ENCODE results near the gene ROBO2.

The ROBO2 gene

GRCh38 chr3:77262361-77262760 lies 222.5 kb downstream of the ROBO2 start:
- Histone ChIP-seq H3K27ac (no peak overlapping the region), H3K4me3 (no peak overlapping the region)
- no peak for DNase-seq (ENCODE audit: low spot score)
- TF ChIP-seq CTCF (IDR thresholded peaks at IDR 0.05): no peak

- no peak for TF ChIP-seq CTCF (IDR thresholded peaks at IDR 0.05)
- H3K27ac ChIP-seq: no peak overlapping the region
- DNase-seq (ENCODE audit: low spot score): no peak
- no peak overlapping the region for H3K4me3 ChIP-seq
These were observed 227.7 kb downstream of the ROBO2 start for GRCh38 chr3:77267589-77267988.

GRCh38 chr3:77271306-77271705 lies 231.4 kb downstream of the ROBO2 start:
- no peak for TF ChIP-seq CTCF (IDR thresholded peaks at IDR 0.05)
- no peak for DNase-seq (ENCODE audit: low spot score)

GRCh38 chr3:77271711-77272110 lies 231.8 kb downstream of the ROBO2 start:
- no peak overlapping the region for H3K27ac ChIP-seq
- no peak for TF ChIP-seq CTCF (IDR thresholded peaks at IDR 0.05)

More at GRCh38 chr3:77271306-77271705, 231.4 kb downstream of the ROBO2 start:
- H3K4me3 ChIP-seq: no peak overlapping the region
- H3K27ac ChIP-seq: no peak overlapping the region

GRCh38 chr3:77279276-77279675 lies 239.4 kb downstream of the ROBO2 start:
- H3K27ac ChIP-seq: no peak overlapping the region
- TF ChIP-seq CTCF (IDR thresholded peaks at IDR 0.05): no peak
- no peak for DNase-seq (ENCODE audit: low spot score)
- H3K4me3 ChIP-seq: no peak overlapping the region

More at GRCh38 chr3:77271711-77272110, 231.8 kb downstream of the ROBO2 start:
- H3K4me3 ChIP-seq: no peak overlapping the region
- DNase-seq (ENCODE audit: low spot score): no peak

GRCh38 chr3:77281721-77282120 lies 241.8 kb downstream of the ROBO2 start:
- TF ChIP-seq CTCF (IDR thresholded peaks at IDR 0.05): no peak
- DNase-seq (ENCODE audit: low spot score): no peak
- H3K27ac ChIP-seq: no peak overlapping the region

GRCh38 chr3:77283108-77283507 lies 243.2 kb downstream of the ROBO2 start:
- H3K4me3 ChIP-seq: no peak overlapping the region
- no peak for TF ChIP-seq CTCF (IDR thresholded peaks at IDR 0.05)
- no peak overlapping the region for H3K27ac ChIP-seq
- DNase-seq (ENCODE audit: low spot score): no peak

More at GRCh38 chr3:77281721-77282120, 241.8 kb downstream of the ROBO2 start:
- no peak overlapping the region for H3K4me3 ChIP-seq
